GM23248 (cell line): ENCODE results near the gene MSMP.

ENCODE experiments used
- EZH2 ChIP-seq: fragments of 200-600 bp; sonication (generic); IDR thresholded peaks from 2 replicates; pipeline ENCODE4 v1.6.1; 2018; ENCODE audit warnings: antibody characterized with exemption, mild to moderate bottlenecking; ENCODE audit not compliant: insufficient read depth, poor library complexity, severe bottlenecking
- EZH2phosphoT487 ChIP-seq: fragments of 200-600 bp; sonication (generic); IDR thresholded peaks from 2 replicates; pipeline ENCODE4 v1.6.1; 2018; ENCODE audit warnings: antibody characterized with exemption, moderate library complexity, mild to moderate bottlenecking, low read depth; ENCODE audit not compliant: insufficient read depth

DNA sequence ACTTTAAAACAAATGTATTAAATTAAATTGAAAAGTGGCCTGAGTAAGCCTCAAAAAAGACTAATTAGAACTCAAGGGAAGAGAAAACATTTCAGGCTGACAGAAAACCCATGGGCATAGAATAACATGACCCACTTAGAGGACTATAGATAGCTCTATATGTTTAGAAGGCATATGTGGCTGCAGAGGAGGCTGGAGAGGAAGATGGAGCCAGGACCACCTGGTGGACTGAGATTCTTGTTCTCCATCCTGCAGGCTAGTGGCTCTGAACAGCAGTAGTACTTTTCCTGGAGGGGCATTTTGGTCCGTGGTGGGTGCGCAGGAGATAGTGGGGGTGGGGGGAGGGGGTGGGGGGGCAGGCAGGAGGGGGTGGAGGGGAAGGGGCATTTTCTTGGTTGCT is 27.0 kb upstream of the MSMP start:
- TF ChIP-seq EZH2 (no peak), EZH2phosphoT487 (no peak)
